ENCODE data around the gene DDIT3.
"Not testable (repeated sequence)": the region's sequence is repeated elsewhere in the genome, so short reads cannot be mapped to it uniquely, and the experiment has no call there.

Gene DDIT3

DNA sequence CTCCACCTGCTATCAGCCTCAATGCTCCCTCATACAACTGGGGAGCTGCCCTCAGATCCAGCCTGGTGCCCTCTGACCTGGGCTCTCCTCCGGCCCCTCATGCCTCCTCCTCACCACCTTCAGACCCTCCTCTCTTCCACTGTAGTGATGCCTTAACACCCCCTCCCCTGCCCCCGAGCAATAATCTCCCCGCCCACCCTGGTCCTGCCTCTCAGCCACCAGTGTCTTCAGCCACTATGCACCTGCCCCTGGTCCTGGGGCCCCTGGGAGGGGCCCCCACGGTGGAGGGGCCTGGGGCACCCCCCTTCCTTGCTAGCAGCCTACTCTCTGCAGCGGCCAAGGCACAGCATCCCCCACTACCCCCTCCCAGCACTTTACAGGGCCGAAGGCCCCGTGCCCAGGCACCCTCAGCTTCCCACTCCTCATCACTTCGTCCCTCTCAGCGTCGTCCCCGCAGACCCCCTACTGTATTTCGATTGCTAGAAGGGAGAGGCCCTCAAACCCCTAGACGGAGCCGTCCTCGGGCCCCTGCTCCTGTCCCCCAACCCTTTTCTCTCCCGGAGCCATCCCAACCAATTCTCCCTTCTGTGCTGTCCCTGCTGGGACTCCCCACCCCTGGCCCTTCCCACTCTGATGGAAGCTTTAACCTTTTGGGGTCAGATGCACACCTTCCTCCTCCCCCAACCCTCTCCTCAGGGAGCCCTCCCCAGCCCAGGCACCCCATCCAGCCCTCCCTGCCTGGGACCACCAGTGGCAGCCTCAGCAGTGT is 5.5 kb upstream of the DDIT3 start:
- DNase-seq (ENCODE audit: low read depth in 2 of 3, low spot score in 2 of 3) = no peak

DNA sequence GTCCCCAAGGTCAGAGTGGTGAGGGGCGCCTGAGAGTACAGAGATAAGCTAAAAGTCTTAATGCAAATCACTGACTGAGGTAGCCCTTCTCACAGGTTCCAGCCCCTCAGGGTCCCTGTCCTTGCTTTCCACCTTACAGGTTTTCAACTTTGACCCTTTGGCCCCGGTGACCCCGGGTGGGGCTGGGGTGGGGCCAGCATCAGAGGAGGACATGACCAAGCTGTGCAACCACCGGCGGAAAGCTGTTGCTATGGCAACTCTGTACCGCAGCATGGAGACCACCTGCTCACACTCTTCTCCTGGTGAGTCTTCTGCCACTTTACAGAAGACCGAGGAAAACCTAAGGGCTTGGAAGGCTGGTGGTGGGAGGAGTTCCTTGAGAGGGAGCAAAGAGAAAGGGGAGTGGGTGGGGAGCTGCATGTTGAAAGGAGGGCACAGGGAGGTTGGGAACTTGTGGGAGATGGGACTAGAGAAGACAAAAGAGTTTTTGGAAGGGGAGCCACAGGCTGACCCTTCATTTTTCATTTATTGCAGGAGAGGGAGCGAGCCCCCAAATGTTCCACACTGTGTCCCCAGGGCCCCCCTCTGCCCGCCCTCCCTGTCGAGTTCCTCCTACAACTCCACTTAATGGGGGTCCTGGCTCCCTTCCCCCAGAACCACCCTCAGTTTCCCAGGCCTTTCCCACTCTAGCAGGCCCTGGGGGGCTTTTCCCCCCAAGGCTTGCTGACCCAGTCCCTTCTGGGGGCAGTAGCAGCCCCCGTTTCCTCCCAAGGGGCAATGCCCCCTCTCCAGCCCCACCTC is 4.7 kb upstream of the DDIT3 start:
- no peak for DNase-seq (ENCODE audit: low read depth in 2 of 3, low spot score in 2 of 3)

DNA sequence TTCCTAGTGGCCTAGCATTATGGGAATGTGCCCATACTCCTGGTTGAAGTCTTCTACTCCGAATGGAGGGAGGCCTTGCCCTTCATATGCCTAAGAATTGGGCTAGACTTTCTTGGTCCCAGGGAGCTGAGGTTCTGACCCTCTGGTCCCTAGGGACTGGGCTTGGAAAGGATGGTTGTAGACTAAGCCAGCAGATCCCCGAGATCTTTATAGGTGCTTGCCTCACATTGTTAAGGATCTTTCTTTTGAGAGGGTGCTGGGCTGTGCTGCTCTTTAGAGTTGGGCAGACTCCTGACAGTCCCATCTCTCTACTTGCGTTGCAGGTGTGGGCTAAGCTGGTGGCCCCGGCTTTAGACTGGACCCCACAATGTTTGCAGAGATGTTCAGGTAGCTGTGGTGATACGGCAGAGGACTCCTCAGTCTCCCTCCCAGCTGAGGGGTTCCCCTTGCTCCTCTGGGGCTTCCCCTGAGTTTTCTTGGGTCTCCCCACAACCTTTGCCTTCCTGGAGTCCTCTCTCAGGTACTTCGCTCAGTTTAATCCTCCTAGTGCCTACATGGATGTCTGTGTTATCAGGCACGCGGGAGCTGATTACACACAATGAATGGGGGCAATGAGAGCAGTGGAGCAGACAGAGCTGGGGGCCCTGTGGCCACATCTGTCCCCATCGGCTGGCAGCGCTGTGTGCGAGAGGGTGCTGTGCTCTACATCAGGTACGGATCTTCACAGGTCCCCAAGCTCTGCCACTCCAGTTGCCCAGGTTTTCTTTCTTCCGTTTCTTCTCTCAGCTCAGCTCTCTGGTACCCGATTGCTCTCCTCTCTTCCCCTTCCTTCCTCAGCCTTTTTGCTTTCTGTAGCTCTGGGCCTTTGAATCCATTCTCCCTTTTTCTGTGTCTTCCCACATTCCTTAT is 3.6 kb upstream of the DDIT3 start:
- no peak for DNase-seq (ENCODE audit: low read depth in 2 of 3, low spot score in 2 of 3)

DNA sequence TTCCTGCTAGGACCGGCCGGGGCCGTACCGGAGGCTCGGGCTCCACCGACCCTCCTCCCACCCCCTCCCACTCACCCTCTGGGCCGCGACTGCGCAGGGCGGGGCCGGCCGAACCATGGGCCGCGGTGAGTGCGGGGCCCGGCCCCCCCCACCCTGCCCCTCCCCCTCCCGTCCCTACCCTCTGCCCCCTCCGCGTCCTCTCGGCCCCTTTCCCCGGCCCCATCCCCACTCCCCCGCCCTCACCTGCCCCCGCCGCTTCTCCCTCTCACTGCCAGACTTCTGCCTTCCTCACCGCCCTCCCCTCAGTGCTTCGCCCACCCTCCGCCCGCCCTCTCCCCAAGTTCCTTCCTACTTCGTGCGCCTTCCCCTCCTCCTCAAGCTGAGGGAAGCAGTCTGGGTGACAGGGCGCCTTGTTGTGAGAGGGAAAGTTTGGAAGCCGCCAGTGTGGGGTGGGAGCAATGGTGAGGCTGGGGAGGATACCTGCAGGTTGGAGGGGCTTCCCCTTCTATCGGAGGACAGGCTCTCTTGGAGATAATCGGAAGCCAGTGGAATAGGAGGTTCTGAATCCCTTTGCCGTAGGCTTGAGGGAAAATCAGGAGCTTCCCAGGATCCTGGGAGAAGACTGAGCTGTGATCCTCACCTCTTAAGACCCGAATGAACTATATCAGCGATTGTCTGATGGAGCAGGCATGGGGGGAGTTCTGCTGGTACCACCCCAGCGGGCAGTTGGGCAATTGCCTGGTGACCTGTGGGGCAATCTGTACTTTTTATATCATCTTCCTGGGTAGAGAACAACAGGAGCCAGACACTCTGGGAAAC is 2.8 kb upstream of the DDIT3 start:
- no peak for DNase-seq (ENCODE audit: low read depth in 2 of 3, low spot score in 2 of 3)

DNA sequence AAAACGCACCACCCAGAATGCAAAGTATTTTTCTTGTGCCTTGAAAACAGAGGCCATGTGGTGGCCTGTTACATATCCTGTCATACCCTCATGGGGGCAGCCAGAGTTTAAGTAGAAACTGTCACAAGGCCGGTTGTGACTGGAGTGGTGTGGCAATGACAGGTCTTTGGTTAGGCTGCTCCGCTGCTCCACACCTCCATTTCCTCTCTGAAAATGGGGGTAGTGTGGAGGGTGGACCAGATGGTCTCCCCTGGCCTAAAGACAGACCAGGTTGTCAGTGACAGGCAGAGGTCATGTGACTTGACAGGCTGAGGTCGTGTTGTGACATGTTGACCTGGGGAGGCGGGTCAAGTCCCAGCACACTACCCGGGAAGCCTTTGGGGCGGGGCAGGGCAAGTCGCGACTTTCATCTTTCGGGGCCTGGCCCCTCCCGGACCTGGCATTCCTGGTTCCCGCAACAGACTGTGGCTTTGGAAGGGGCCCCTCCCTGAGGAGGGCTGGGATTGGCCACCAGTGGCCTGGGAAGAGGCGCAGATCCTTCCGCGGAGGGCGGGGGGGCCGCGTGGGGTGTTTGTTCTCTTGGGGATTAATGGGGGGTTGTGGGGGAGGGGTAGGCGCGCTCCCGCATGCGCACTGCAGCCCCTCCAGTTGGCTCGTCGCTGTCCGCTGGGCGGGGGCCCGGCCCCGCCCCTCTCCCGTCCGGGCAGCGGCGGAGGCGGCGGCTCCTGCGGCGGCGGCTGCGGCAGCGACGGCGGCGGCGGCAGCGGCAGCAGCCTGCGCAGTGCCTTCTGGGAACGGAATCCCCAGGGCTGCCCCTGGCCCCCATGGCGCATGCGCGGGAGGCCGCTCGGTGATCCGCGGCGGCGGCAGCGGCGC is 1.9 kb upstream of the DDIT3 start, which contains the start of gene MBD6:
Gene MBD6, plus strand, starts transcription at position 814 of the 876 bp plus-strand sequence. CDS start 1,480 bp downstream, outside the sequence.
- peak in 2 of 3 experiments; percentile 87 for DNase-seq (ENCODE audit: low read depth in 2 of 3, low spot score in 2 of 3)

DNA sequence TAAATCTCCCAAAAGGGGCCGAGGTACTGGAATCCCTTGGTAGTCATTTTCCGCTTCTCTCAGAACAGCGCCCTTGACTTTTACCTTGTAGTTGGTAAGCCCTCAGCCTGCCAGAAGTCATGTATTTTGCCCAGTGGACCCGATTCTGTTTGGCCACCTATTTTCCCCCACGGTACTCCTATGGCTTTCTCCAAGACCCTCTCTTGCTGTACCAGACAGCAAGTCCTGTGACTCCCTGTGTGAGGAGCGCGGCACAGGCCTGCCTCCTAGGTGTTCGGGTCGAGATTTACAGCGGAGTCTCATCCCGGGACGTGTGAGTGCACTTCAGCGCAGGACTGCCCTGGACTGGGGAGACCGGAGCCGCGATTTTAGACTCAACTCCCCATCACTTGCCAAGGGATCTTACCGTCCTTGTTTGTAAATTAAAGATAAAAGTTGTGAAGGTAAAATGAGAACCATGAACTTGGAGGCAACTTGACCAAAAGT is 1.3 kb upstream of the DDIT3 start:
- no peak for DNase-seq (ENCODE audit: low read depth in 2 of 3, low spot score in 2 of 3)

DNA sequence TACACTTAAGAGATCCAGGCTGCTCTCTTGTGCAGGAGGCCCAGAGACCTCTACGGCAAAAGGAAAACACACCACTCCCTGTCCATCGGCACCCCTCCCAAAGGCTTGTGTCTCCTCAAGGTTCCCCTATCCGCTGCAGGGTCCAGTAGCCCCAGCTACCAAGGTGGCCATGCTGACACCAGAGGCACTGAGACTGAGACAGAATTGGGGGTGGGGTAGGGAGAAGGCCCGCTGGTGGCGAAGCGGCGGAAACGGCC is 590 bp downstream of the DDIT3 start:
- DNase-seq (ENCODE audit: low read depth in 2 of 3, low spot score in 2 of 3) = peak in 1 of 3 experiments; percentile 34

DNA sequence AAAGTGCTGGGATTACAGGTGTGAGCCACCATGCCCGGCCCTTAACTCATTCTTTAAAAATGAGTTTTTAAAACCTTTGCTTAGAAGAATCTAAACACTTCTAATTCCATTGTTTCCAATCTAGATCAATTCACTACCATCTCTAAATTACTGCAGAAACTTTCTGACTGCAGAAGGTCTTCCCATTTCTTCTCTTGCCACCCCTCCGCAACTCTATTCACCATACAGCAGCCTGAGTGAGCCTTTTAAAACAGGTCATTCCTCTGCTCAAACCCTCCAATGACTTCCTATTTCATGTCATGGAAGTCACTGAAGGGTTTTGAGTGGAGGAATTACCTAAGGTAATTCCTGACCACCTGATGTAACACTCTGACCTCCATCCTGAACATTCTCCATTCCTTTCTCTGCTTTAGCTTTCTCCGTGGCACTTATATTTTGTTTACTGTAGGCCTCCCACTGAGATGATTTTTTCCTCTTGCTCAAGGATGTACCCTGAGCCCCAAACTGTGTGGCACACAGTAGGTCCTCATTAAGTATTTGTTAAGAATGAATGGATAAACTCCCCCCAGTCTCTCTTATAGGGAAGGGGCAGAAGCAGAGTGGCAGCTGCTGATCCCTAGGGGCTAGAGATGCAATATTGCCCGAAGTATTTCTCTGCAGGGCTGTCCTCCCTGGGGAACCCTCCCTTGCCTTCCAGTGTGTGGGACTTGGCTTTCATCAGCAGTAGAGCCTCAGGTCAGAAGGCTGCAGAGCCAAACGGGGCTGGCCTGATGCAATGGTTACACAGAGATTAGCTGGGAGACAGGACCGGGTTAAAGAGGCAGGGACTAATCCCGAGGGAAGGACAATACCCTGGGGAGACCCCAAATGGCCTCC is 1.2 kb downstream of the DDIT3 start:
- no peak for DNase-seq (ENCODE audit: low read depth in 2 of 3, low spot score in 2 of 3)

DNA sequence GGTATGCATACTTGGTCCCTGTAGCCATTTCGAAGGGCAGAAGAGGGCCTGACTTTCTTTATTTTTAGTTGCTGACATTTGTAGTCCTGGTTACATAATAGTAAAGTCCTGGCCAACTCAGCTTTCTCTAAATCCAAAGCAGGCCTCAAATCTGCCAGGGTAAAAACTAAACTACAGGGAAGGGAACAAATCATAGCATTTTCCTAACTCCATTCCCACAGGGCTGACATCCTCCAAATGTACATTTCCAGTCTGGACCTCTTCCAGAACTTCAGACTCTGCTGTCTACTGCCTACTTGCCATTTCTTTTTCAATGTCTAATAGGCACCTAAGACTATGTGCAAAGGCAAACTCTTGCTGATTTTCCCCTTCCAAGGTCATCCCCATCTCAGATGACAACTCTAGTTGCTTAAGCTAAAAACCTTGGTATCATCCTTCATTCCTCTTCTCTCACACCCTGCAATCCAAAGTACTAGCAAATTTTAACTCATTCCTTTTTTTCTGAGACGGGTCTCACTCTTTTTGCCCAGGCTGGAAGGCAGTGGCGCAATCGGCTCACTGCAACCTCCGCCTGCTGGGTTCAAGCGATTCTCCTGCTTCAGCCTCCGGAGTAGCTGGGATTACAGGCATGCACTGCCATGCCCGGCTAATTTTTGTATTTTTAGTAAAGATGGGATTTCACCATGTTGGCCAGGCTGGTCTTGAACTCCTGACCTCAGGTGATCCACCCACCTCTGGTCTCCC is 2.0 kb downstream of the DDIT3 start:
- DNase-seq (ENCODE audit: low read depth in 2 of 3, low spot score in 2 of 3) = no peak

DNA sequence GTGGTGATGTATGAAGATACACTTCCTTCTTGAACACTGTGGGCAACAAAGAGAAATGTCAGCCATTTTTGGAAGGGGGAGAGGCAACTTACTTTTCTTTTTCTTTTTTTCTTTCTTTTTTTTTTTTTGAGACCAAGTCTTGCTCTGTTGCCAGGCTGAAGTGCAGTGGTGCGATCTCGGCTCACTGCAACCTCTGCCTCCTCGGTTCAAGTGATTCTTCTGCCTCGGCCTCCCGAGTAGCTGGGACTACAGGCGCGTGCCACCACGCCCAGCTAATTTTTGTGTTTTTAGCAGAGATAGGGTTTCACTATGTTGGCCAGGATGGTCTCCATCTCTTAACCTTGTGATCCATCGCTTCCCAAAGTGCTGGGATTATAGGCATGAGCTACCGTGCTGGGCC is 2.6 kb downstream of the DDIT3 start:
- not testable (repeated sequence) for DNase-seq (ENCODE audit: low read depth in 2 of 3, low spot score in 2 of 3)

DNA sequence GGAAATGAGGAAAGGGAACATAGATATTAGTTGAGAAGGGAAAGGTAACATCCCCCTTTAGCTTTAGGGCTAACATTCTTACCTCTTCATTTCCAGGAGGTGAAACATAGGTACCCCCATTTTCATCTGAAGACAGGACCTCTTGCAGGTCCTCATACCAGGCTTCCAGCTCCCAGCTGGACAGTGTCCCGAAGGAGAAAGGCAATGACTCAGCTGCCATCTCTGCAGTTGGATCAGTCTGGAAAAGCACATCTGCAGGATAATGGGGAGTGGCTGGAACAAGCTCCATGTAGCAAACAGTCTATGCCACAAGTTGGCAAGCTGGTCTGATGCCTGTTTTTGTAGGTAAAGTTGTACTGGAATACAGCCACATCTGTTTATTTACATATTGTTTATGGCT is 3.1 kb downstream of the DDIT3 start:
- no peak for DNase-seq (ENCODE audit: low read depth in 2 of 3, low spot score in 2 of 3)

DNA sequence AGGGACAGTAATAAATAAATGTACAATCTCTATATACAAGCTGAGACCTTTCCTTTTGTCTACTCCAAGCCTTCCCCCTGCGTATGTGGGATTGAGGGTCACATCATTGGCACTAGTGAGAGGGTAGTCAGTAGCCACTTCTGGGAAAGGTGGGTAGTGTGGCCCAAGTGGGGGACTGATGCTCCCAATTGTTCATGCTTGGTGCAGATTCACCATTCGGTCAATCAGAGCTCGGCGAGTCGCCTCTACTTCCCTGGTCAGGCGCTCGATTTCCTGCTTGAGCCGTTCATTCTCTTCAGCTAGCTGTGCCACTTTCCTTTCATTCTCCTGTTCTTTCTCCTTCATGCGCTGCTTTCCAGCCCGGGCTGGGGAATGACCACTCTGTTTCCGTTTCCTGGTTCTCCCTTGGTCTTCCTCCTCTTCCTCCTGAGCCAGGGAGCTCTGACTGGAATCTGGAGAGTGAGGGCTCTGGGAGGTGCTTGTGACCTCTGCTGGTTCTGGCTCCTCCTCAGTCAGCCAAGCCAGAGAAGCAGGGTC is 3.6 kb downstream of the DDIT3 start:
- DNase-seq (ENCODE audit: low read depth in 2 of 3, low spot score in 2 of 3) = no peak

DNA sequence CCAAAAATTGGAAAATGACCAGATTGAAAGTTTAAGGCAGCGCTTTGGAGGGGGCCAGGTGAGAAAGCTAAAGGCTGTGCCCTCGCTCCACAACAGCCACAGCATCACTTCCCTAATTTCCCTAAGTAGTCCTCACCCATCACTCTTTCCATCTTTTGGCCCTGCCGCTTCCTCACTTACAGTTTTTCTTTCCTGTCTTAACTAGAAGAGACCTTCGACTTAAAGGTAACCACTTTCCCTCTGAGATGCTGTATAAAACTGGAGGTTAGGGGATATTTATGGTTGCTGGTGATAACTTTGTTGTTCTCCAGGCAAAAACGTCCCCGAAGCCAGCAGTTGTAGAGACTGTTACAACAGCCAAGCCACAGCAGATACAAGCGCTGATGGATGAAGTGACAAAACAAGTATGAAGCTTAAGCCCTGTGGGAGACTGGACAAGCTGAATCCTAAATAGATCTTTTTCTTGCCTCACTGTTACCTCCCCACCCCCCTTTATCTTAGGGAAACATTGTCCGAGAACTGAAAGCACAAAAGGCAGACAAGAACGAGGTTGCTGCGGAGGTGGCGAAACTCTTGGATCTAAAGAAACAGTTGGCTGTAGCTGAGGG is 4.3 kb downstream of the DDIT3 start:
- no peak for DNase-seq (ENCODE audit: low read depth in 2 of 3, low spot score in 2 of 3)

DNA sequence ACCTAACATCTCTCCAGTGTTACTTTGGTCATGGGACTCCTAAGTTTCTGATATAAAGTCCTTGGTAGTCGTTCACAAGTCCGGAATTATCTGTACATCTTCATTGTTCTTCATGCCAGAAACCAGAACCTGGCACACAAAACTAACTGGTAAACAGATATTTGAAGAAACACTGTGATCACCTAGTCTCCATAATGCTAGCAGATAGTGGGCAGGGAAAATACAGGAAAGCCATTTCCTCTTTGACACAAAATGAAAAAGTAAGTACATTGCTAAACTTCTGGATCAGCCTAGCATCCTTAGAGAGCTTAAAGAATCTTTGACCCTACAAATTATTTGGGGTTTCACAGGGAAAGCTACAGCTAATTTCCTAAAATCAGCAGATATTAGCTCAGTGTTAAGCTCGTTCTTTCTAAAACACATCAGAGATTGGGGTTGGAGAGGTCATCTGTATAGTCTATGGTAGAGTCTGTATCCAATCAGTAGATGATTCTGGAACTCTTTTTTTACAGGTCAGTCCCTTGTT is 4.8 kb downstream of the DDIT3 start:
- DNase-seq (ENCODE audit: low read depth in 2 of 3, low spot score in 2 of 3) = no peak

DNA sequence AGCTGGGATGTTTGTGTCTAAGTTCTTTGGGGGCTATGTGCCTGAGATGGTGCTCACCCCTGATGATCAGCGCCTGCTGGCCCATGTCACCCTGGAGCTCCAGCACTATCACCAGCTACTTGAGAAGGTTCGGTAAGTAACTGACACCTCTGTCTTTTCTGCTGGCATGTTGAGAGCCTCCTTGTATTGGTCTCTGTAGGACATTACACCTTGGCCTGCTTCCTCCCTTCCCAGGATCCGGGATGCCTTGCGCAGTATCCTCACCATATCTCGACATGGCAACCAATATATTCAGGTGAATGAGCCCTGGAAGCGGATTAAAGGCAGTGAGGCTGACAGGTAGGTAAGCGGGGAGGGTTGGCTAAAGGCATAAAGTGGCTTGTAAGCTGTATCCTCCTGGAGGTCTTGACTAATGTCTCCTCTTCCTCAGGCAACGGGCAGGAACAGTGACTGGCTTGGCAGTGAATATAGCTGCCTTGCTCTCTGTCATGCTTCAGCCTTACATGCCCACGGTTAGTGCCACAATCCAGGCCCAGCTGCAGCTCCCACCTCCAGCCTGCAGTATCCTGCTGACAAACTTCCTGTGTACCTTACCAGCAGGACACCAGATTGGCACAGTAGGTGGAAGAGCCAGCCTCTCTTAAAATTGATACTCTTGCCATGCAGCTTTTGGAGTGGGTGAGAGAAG is 5.5 kb downstream of the DDIT3 start:
- no peak for DNase-seq (ENCODE audit: low read depth in 2 of 3, low spot score in 2 of 3)

DNA sequence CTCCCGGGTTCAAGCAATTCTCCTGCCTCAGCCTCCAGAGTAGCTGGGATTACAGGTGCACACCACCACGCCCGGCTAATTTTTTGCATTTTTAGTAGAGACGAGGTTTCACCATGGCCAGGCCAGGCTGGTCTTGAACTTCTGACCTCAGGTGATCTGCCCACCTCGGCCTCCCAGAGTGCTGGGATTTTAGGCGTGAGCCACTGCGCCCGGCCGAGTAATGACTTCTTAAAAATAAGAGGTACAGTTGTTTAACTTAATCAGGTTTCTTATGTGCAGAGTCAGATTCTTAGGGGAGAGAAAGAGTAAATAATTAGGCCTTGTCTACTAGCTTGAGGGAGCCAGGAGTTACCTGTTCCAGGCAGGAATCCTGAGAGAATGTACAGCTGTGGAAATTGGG is 6.1 kb downstream of the DDIT3 start:
- not testable (repeated sequence) for DNase-seq (ENCODE audit: low read depth in 2 of 3, low spot score in 2 of 3)

Data from activated CD8-positive, alpha-beta memory T cell treated with anti-CD3 and anti-CD28 coated beads for 48 hours (primary cell).